GM23338 (cell line): ENCODE measurements around the gene UST. TPM values are rescaled to one million over a fixed set of nuclear protein-coding genes. Genes with fewer than 3 reads are reported as not detected.

Source experiments
- ATAC-seq: fragments of 200-7000 bp; cut with Tn5 transposase; 3 replicates; pipeline ENCODE4 v1.9.1; 2020
- DNase-seq: peaks from one replicate; pipeline ENCODE4 v3.0.0-alpha.2; 2015; ENCODE audit warnings: low spot score
- H2AFZ ChIP-seq: fragments of 200-600 bp; sonication (generic); 2 replicates; pipeline ENCODE4 v1.8.0; 2016; ENCODE audit warnings: antibody characterized with exemption, mild to moderate bottlenecking, moderate library complexity
- H3F3A ChIP-seq: fragments of 200-600 bp; sonication (generic); replicated peaks from 2 replicates; pipeline ENCODE4 v1.8.0; 2017; ENCODE audit warnings: antibody characterized with exemption, mixed run types, low read depth
- H3K27ac ChIP-seq: fragments of 200-600 bp; sonication (generic); 2 replicates; pipeline ENCODE4 v1.6.1; 2016; ENCODE audit warnings: low read depth
- H3K27me3 ChIP-seq: fragments of 200-600 bp; sonication (generic); 2 replicates; pipeline ENCODE4 v1.8.0; 2016; ENCODE audit warnings: mild to moderate bottlenecking, mixed run types, moderate library complexity; ENCODE audit not compliant: insufficient read depth
- H3K36me3 ChIP-seq: fragments of 200-600 bp; sonication (generic); 2 replicates; pipeline ENCODE4 v1.8.0; 2016; ENCODE audit warnings: mild to moderate bottlenecking; ENCODE audit not compliant: insufficient read depth
- H3K4me1 ChIP-seq: fragments of 200-600 bp; sonication (generic); 2 replicates; pipeline ENCODE4 v1.8.0; 2016; ENCODE audit warnings: mild to moderate bottlenecking, moderate library complexity; ENCODE audit not compliant: insufficient read depth
- H3K4me2 ChIP-seq: fragments of 200-600 bp; sonication (generic); 2 replicates; pipeline ENCODE4 v1.7.1; 2017; ENCODE audit warnings: mixed run types
- H3K4me3 ChIP-seq: fragments of 200-600 bp; sonication (generic); 2 replicates; pipeline ENCODE4 v1.6.1; 2016; ENCODE audit warnings: mixed run types
- H3K79me2 ChIP-seq: fragments of 200-600 bp; sonication (generic); replicated peaks from 2 replicates; pipeline ENCODE4 v1.8.0; 2017; ENCODE audit warnings: mild to moderate bottlenecking; ENCODE audit not compliant: insufficient read depth
- H3K9me2 ChIP-seq: fragments of 200-600 bp; sonication (generic); 2 replicates; pipeline ENCODE4 v1.8.0; 2017; ENCODE audit not compliant: insufficient read depth
- H4K20me1 ChIP-seq: fragments of 200-600 bp; sonication (generic); replicated peaks from 2 replicates; pipeline ENCODE4 v1.8.0; 2017; ENCODE audit warnings: mild to moderate bottlenecking; ENCODE audit not compliant: insufficient read depth
- H3K27ac Mint-ChIP-seq: 2 replicates; pipeline ENCODE4 v1.8.0; 2020; ENCODE audit warnings: inconsistent platforms, mild to moderate bottlenecking, moderate library complexity, mixed read lengths
- H3K27me3 Mint-ChIP-seq: 3 replicates; pipeline ENCODE4 v1.8.0; 2022; ENCODE audit warnings: low read depth, mild to moderate bottlenecking, moderate library complexity, mixed read lengths, inconsistent platforms; ENCODE audit not compliant: insufficient read depth, poor library complexity
- H3K36me3 Mint-ChIP-seq: 3 replicates; pipeline ENCODE4 v1.8.0; 2021; ENCODE audit warnings: low read depth, mild to moderate bottlenecking, inconsistent platforms, moderate library complexity, mixed read lengths
- H3K4me1 Mint-ChIP-seq: 3 replicates; pipeline ENCODE4 v1.8.0; 2020; ENCODE audit warnings: mild to moderate bottlenecking, inconsistent platforms, mixed read lengths
- H3K4me3 Mint-ChIP-seq: 3 replicates; pipeline ENCODE4 v1.8.0; 2021; ENCODE audit warnings: moderate library complexity, mild to moderate bottlenecking, inconsistent platforms, mixed read lengths
- H3K9me3 Mint-ChIP-seq: 3 replicates; pipeline ENCODE4 v1.8.0; 2020; ENCODE audit warnings: moderate library complexity, mild to moderate bottlenecking, inconsistent platforms, mixed read lengths
- CREB1 ChIP-seq: fragments of 250-450 bp; sonication (Bioruptor Pico); IDR thresholded peaks from 2 replicates; pipeline ENCODE4 v1.5.0; 2020; ENCODE audit warnings: low read depth, mild to moderate bottlenecking, moderate library complexity
- CTCF ChIP-seq, 2 experiments: fragments of 200-600 bp in 1 of 2; sonication (generic) in 1 of 2; conservative IDR thresholded peaks; 2 replicates each; pipeline versions ENCODE4 v1.5.1 to v1.6.1; 2016 to 2017; ENCODE audit warnings: antibody characterized with exemption in 2 of 2, low read depth in 2 of 2, mild to moderate bottlenecking in 2 of 2, moderate library complexity in 1 of 2
- ETS1 ChIP-seq: IDR thresholded peaks from 2 replicates; pipeline ENCODE4 v1.6.1; 2016; ENCODE audit warnings: antibody characterized with exemption
- EZH2 ChIP-seq: fragments of 200-600 bp; sonication (generic); IDR thresholded peaks from one replicate; pipeline ENCODE4 v1.8.0; 2017; ENCODE audit warnings: antibody characterized with exemption, mild to moderate bottlenecking, low read depth; ENCODE audit not compliant: unreplicated experiment
- EZH2phosphoT487 ChIP-seq: fragments of 200-600 bp; sonication (generic); IDR thresholded peaks from one replicate; pipeline ENCODE4 v1.8.1; 2018; ENCODE audit warnings: antibody characterized with exemption; ENCODE audit not compliant: unreplicated experiment
- JUNB ChIP-seq: IDR thresholded peaks from one replicate; pipeline ENCODE4 v1.6.1; 2016; ENCODE audit warnings: antibody characterized with exemption; ENCODE audit not compliant: unreplicated experiment
- NANOG ChIP-seq: IDR thresholded peaks from 2 replicates; pipeline ENCODE4 v1.6.1; 2016; ENCODE audit warnings: antibody characterized with exemption, borderline replicate concordance
- POLR2AphosphoS5 ChIP-seq: IDR thresholded peaks from 2 replicates; pipeline ENCODE4 v1.6.1; 2016; ENCODE audit warnings: antibody characterized with exemption, low read depth
- REST ChIP-seq: IDR thresholded peaks from one replicate; pipeline ENCODE4 v1.6.1; 2018; ENCODE audit warnings: antibody characterized with exemption; ENCODE audit not compliant: unreplicated experiment
- STAT1 ChIP-seq: IDR thresholded peaks from one replicate; pipeline ENCODE4 v1.6.1; 2016; ENCODE audit warnings: antibody characterized with exemption; ENCODE audit not compliant: unreplicated experiment
- ZNF114 ChIP-seq: fragments of 250-450 bp; sonication (Bioruptor Pico); IDR thresholded peaks from 2 replicates; pipeline ENCODE4 v1.5.0; 2020; ENCODE audit warnings: mild to moderate bottlenecking, moderate library complexity
- ZNF331 ChIP-seq: fragments of 250-450 bp; sonication (Bioruptor Pico); IDR thresholded peaks from 2 replicates; pipeline ENCODE4 v1.5.0; 2020; ENCODE audit warnings: low read depth, mild to moderate bottlenecking, moderate library complexity
- ZNF462 ChIP-seq: fragments of 250-450 bp; sonication (Bioruptor Pico); IDR thresholded peaks from 2 replicates; pipeline ENCODE4 v1.5.0; 2020; ENCODE audit warnings: mild to moderate bottlenecking, moderate library complexity
- polyA plus RNA-seq: library from polyadenylated mRNA; unstranded; fragments of >200 nt; fragmentation: Nextera tagmentation; extraction: Ambion mirVana; gene quantifications from 2 replicates; pipeline ENCODE4 v1.2.1, GENCODE V29; 2016
- total RNA-seq: library from RNA; depleted of rRNA; stranded (reverse); fragments of >200 nt; shearing (Covaris generic); gene quantifications from 2 replicates; pipeline ENCODE4 v1.2.3, GENCODE V29; 2014

Gene UST
- total and polyA plus RNA-seq, 2 experiments from 2014 or later: 12.6 to 33.0 TPM

GRCh38 chr6:148967011-148967520 is 220.2 kb downstream of the UST start:
- no peaks in the 10 kb centered on the region for H4K20me1 ChIP-seq
- H3K79me2 ChIP-seq: no peaks in the 10 kb centered on the region; the same call in 1 of the 2 replicates
- no peaks in the 10 kb centered on the region for H3K9me3 Mint-ChIP-seq
- peak overlapping the region; percentile 84 for H3K27ac ChIP-seq
- H3K9me2 ChIP-seq: no peaks in the 10 kb centered on the region; the same call in 1 of the 2 replicates
- TF ChIP-seq ZNF114 (CRISPR knock-in tag) (no peak), CREB1 (CRISPR knock-in tag) (no peak), ZNF462 (CRISPR knock-in tag) (no peak), REST (no peak), STAT1 (no peak), JUNB (no peak), EZH2phosphoT487 (no peak), CTCF (conservative IDR thresholded peaks at IDR 0.05; ENCODE audit: low read depth in 2 of 2) (no peak), EZH2 (no peak), POLR2AphosphoS5 (no peak), ZNF331 (CRISPR knock-in tag) (no peak), ETS1 (no peak), NANOG (no peak)
- H3K4me2 ChIP-seq: peak overlapping the region; percentile 62
- no peak overlapping the region for H2AFZ ChIP-seq
- H3K36me3 Mint-ChIP-seq: peaks cover 48% of the 10 kb centered on the region
- ATAC-seq: peak; percentile 11
- H3K27me3 Mint-ChIP-seq: peaks cover 33% of the 10 kb centered on the region
- peak overlapping the region; percentile 61 for H3K27ac Mint-ChIP-seq
- no peaks in the 10 kb centered on the region for H3K27me3 ChIP-seq
- no peak overlapping the region; the same call in 2 of the 3 replicates for H3K4me3 Mint-ChIP-seq
- H3K36me3 ChIP-seq: no peaks in the 10 kb centered on the region; the same call in 1 of the 2 replicates
- H3K4me1 ChIP-seq: peaks cover 57% of the 10 kb centered on the region
- H3K4me3 ChIP-seq: peak overlapping the region; percentile 33; the same call in 1 of the 2 replicates
- H3F3A ChIP-seq: no peaks in the 10 kb centered on the region
- DNase-seq: no peak
- peaks cover 80% of the 10 kb centered on the region for H3K4me1 Mint-ChIP-seq
